Omental fat pad (tissue), 4 donors: Measurements from ENCODE around the gene CD160. TPM values are rescaled to one million over a fixed set of nuclear protein-coding genes. Genes with fewer than 3 reads are reported as not detected.

Source experiments
- ATAC-seq: fragments of 150-250 bp; one replicate; pipeline ENCODE4 v1.9.1; 2016; ENCODE audit warnings: mild to moderate bottlenecking, moderate library complexity; ENCODE audit not compliant: low FRiP score
- DNase-seq: peaks from one replicate; pipeline ENCODE4 v3.0.0-alpha.2; 2019; ENCODE audit warnings: low spot score
- total RNA-seq, 4 donors: library from RNA; depleted of rRNA; stranded (reverse); fragments of >200 nt; gene quantifications; one replicate each; pipeline ENCODE4 v1.1.0, GENCODE V29; 2016
- TF ChIP-seq, protein P1 (sequence below), 3 donors: fragments of 450-650 bp; IDR thresholded peaks; one replicate each; pipeline ENCODE4 v1.5.1; 2016 to 2017; ENCODE audit warnings: antibody characterized with exemption in 3 of 3, mild to moderate bottlenecking in 3 of 3, moderate library complexity in 2 of 3

CD160 gene
- total RNA-seq, 4 donors from 2014 or later = not detected

DNA sequence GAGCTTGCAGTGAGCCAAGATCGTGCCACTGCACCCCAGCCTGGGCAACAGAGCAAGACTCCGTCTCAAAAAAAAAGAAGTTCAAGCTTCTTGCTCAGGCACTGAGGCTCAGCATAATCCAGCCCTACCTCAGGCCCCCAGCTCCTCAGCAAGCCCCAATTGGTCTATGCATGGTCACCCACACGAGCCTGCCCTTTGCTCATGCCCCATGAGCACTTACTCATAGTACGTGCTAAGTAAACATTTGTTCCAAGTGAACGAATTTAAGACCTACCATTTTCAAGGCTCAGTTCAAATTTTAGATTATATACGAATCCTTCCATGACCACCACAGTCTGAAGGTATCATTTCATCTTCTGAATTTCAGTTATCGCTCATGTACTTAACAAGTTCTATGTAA lies 16.5 kb upstream of the CD160 start:
- DNase-seq (no peak), ATAC-seq (no peak)
- TF ChIP-seq, protein P1, sequence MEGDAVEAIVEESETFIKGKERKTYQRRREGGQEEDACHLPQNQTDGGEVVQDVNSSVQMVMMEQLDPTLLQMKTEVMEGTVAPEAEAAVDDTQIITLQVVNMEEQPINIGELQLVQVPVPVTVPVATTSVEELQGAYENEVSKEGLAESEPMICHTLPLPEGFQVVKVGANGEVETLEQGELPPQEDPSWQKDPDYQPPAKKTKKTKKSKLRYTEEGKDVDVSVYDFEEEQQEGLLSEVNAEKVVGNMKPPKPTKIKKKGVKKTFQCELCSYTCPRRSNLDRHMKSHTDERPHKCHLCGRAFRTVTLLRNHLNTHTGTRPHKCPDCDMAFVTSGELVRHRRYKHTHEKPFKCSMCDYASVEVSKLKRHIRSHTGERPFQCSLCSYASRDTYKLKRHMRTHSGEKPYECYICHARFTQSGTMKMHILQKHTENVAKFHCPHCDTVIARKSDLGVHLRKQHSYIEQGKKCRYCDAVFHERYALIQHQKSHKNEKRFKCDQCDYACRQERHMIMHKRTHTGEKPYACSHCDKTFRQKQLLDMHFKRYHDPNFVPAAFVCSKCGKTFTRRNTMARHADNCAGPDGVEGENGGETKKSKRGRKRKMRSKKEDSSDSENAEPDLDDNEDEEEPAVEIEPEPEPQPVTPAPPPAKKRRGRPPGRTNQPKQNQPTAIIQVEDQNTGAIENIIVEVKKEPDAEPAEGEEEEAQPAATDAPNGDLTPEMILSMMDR (IDR thresholded peaks at IDR 0.05) = no peak

DNA sequence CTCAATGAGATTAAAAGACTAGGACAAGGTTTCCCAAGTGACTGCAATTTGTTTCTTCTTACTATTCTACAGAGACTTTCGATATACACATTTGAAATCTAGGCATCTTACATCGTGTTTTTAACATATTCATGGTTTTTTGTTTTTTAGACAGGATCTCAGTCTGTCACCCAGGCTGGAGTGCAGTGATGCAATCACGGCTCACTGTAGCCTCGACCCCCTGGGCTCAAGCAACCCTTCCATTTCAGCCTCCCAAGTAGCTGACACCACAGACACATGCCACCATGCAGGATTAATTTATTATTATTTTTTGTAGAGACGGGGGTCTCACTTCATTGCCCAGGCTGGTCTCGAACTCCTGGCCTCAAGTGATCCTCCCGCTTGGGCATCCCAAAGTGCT lies 13.7 kb upstream of the CD160 start:
- no peak for ATAC-seq
- TF ChIP-seq, protein P1 (IDR thresholded peaks at IDR 0.05) = no peak
- no peak for DNase-seq

DNA sequence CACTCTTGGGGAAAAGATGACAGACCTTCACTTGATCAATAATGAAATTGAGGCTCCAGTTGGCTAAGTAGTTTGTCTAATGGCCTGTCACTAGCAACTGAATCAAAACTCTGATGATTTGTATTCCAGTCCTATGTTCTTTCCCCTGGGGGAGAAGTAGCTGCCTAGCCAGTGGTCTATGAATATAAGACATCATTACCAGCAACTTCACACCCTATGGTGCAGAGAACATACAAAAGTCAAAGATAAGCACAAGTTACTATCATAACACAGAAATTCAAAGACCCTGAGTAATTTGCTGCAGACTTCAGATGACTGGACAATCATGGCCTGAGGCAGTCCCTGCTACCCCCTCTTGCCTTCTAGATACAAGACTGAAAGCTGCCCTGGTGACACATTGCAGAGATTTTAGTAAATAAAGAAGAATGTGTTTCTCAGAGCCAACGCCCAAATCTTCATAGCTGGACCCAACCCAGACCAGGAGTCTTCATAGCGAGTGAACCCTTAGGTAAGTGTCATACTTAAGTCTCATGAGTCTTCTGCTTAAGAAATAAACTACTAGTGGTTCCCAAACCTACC lies 13.1 kb upstream of the CD160 start:
- no peak for DNase-seq
- TF ChIP-seq, protein P1 (IDR thresholded peaks at IDR 0.05) = no peak
- ATAC-seq = no peak

DNA sequence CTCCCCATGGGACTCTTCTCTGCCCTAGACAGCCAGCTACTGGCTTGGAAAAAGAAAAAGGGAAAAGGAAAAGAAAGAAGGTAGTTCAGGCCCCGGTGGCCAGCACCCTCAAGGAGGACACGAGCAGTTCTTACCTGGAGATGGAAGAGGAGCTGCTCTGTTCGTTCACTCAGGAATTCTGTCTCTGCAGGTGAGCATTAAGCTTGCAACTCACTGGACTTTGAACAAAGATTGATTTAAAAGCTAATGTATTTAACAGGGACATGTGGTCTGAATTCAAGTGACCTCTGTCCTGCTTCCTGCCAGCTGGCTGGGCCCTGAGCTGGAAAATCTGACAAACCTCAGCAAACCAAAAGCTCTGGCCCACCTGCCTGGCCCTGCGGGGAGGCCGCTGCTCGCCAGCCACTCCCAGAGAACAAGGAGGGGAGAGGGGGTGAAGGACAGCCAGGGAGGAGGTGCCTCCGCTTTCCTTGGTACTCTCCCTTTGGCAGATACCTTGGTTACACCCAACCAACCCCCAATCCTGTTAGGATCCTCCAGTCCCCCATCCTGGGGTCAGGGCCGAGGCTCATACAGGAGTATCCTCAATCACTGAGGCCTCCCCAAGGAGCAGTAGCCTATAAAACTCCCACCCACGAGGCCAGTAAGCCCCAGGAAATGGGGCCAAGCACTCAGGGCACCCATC lies 12.0 kb upstream of the CD160 start, which contains the start of gene PDZK1:
PDZK1 (minus strand) TSS at position 186 of the 685 bp plus-strand sequence. CDS start 19,347 bp downstream, outside the sequence.
- TF ChIP-seq, protein P1 (IDR thresholded peaks at IDR 0.05) = no peak
- no peak for DNase-seq
- ATAC-seq = no peak

DNA sequence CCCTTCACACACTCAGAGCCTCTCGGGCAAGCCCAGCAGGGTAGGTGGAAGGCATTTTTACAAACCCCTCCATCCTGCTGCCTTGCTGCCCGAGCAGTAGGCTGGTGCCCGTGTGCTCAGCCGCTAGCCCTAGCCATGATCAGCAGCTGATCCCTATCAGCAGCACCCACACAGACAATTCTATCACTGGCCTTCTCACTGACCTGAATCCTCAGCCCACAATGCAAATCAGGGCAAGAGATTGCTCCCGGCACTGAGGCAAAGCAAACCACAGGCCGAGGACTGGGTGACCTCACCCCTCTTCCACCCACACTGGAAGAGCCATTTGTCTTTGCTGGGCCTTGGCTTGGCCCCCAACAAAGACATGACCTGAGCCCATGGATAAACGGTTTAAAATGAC lies 11.2 kb upstream of the CD160 start:
- DNase-seq = no peak
- TF ChIP-seq, protein P1 (IDR thresholded peaks at IDR 0.05) = no peak
- no peak for ATAC-seq

DNA sequence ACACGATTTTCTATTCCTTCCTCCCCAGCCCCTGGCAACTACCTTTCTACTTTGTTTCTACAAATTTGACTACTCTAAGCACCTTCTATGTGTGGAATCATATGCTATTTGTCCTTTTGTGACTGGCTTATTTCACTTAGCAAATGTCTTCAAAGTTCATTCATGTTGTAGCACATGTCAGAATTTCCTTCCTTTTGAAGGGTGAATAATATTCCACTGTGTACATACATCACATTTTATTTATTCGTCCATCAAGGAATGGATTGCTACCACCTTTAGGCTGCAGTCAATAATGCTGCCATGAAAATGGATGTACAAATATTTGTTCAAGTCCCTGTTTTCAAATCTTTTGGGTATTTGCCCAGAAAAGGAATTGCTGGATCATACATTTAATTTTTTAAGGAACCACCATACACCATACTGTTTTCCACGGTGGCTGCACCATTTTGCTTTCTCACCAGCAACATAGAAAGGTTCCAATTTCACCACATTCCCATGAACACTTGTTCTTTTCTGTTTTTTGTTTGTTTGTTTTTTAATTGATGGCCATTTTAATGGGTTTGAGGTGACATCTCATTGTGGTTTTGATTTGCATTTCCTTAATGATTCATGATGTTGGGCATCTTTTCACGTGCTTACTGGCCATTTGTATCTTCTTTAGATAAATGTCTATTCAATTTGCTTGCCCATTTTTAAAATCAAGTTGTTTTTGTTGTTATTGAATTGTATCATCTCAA lies 8.8 kb upstream of the CD160 start:
- ATAC-seq = no peak
- TF ChIP-seq, protein P1 (IDR thresholded peaks at IDR 0.05) = no peak
- no peak for DNase-seq
